H9 (cell line): ENCODE measurements around the gene SWAP70. TPM values are rescaled to one million over a fixed set of nuclear protein-coding genes. Genes with fewer than 3 reads are reported as not detected.

Experiments
- DNase-seq: peaks from one replicate; pipeline ENCODE4 v3.0.0-alpha.2; 2017
- H2AFZ ChIP-seq: one replicate; pipeline ENCODE4 v1.6.1; 2013; ENCODE audit warnings: mild to moderate bottlenecking, low read length, control low read depth, moderate library complexity
- H2AK5ac ChIP-seq: 2 replicates; pipeline ENCODE4 v1.6.1; 2013; ENCODE audit warnings: low read length, control low read depth, mixed read lengths; ENCODE audit not compliant: insufficient read length
- H2BK120ac ChIP-seq: one replicate; pipeline ENCODE4 v1.6.1; 2013; ENCODE audit warnings: low read depth, mild to moderate bottlenecking, low read length, control low read depth, inconsistent platforms; ENCODE audit not compliant: poor library complexity, severe bottlenecking
- H2BK12ac ChIP-seq: 2 replicates; pipeline ENCODE4 v1.6.1; 2013; ENCODE audit warnings: low read length, control low read depth, mixed read lengths, low read depth; ENCODE audit not compliant: insufficient read length
- H2BK15ac ChIP-seq: 2 replicates; pipeline ENCODE4 v1.6.1; 2013; ENCODE audit warnings: low read depth, low read length, control low read depth
- H2BK20ac ChIP-seq: one replicate; pipeline ENCODE4 v1.6.1; 2013; ENCODE audit warnings: low read depth, mild to moderate bottlenecking, low read length, control low read depth, inconsistent platforms; ENCODE audit not compliant: poor library complexity, severe bottlenecking
- H2BK5ac ChIP-seq: 2 replicates; pipeline ENCODE4 v1.6.1; 2013; ENCODE audit warnings: low read length, control low read depth, mixed read lengths; ENCODE audit not compliant: insufficient read length
- H3K14ac ChIP-seq: 2 replicates; pipeline ENCODE4 v1.6.1; 2013; ENCODE audit warnings: low read length, control low read depth; ENCODE audit not compliant: insufficient read depth
- H3K18ac ChIP-seq: 2 replicates; pipeline ENCODE4 v1.6.1; 2013; ENCODE audit warnings: low read depth, mild to moderate bottlenecking, mixed read lengths, low read length, control low read depth; ENCODE audit not compliant: insufficient read length
- H3K23ac ChIP-seq: 2 replicates; pipeline ENCODE4 v1.6.1; 2013; ENCODE audit warnings: low read length, control low read depth, mixed read lengths, low read depth; ENCODE audit not compliant: insufficient read length
- H3K23me2 ChIP-seq: 2 replicates; pipeline ENCODE4 v1.6.1; 2013; ENCODE audit warnings: low read depth, mild to moderate bottlenecking, mixed read lengths, low read length, control low read depth; ENCODE audit not compliant: insufficient read length, poor library complexity, severe bottlenecking
- H3K27ac ChIP-seq: 2 replicates; pipeline ENCODE4 v1.5.1; 2013; ENCODE audit warnings: low read length, control low read depth, mixed read lengths, low read depth; ENCODE audit not compliant: insufficient read length
- H3K27me3 ChIP-seq: 2 replicates; pipeline ENCODE4 v1.6.1; 2013; ENCODE audit warnings: low read length, control low read depth, inconsistent platforms; ENCODE audit not compliant: insufficient read depth
- H3K4ac ChIP-seq: 2 replicates; pipeline ENCODE4 v1.6.1; 2013; ENCODE audit warnings: low read depth, mild to moderate bottlenecking, control low read depth, inconsistent platforms, low read length, moderate library complexity
- H3K4me1 ChIP-seq: 2 replicates; pipeline ENCODE4 v1.6.1; 2013; ENCODE audit warnings: low read length, control low read depth, inconsistent platforms; ENCODE audit not compliant: insufficient read depth
- H3K4me2 ChIP-seq: 2 replicates; pipeline ENCODE4 v1.6.1; 2013; ENCODE audit warnings: low read length, control low read depth, mixed read lengths; ENCODE audit not compliant: insufficient read length, insufficient read depth
- H3K56ac ChIP-seq: 2 replicates; pipeline ENCODE4 v1.6.1; 2013; ENCODE audit warnings: low read depth, mild to moderate bottlenecking, mixed read lengths, low read length, control low read depth; ENCODE audit not compliant: insufficient read length
- H3K79me1 ChIP-seq: 2 replicates; pipeline ENCODE4 v1.6.1; 2013; ENCODE audit warnings: low read depth, mild to moderate bottlenecking, moderate library complexity, low read length, control low read depth, inconsistent platforms; ENCODE audit not compliant: insufficient read depth, poor library complexity, severe bottlenecking
- H3K79me2 ChIP-seq: 2 replicates; pipeline ENCODE4 v1.6.1; 2013; ENCODE audit warnings: low read length, control low read depth, inconsistent platforms; ENCODE audit not compliant: insufficient read depth
- H3K9ac ChIP-seq: 2 replicates; pipeline ENCODE4 v1.6.1; 2013; ENCODE audit warnings: low read length, control low read depth, mixed read lengths; ENCODE audit not compliant: insufficient read length; ENCODE audit errors: extremely low read depth
- H3K9me3 ChIP-seq: one replicate; pipeline ENCODE4 v1.6.1; 2013; ENCODE audit warnings: low read depth, low read length, inconsistent platforms; ENCODE audit not compliant: control insufficient read depth
- H3T11ph ChIP-seq: one replicate; pipeline ENCODE4 v1.6.1; 2013; ENCODE audit warnings: mild to moderate bottlenecking, low read length, control low read depth, inconsistent platforms
- H4K20me1 ChIP-seq: one replicate; pipeline ENCODE4 v1.6.1; 2013; ENCODE audit not compliant: control insufficient read depth, insufficient read length, insufficient read depth
- H4K5ac ChIP-seq: 2 replicates; pipeline ENCODE4 v1.6.1; 2013; ENCODE audit warnings: low read depth, mild to moderate bottlenecking, mixed read lengths, low read length, control low read depth; ENCODE audit not compliant: insufficient read length
- H4K8ac ChIP-seq: replicated peaks from 2 replicates; pipeline ENCODE4 v1.6.1; 2013; ENCODE audit warnings: low read length, control low read depth, mixed read lengths, low read depth; ENCODE audit not compliant: insufficient read length
- H4K91ac ChIP-seq: 2 replicates; pipeline ENCODE4 v1.6.1; 2013; ENCODE audit warnings: low read depth, mild to moderate bottlenecking, moderate library complexity, mixed read lengths, low read length, control low read depth; ENCODE audit not compliant: insufficient read length
- H3K27ac Mint-ChIP-seq, 3 experiments: 2 replicates in 2 of 3; 3 replicates in 1 of 3; pipeline ENCODE4 v1.8.0; 2020 to 2021; ENCODE audit warnings: mixed read lengths in 3 of 3, mild to moderate bottlenecking in 1 of 3, moderate library complexity in 1 of 3
- H3K27me3 Mint-ChIP-seq: 2 replicates; pipeline ENCODE4 v1.8.0; 2021; ENCODE audit warnings: low read depth, mild to moderate bottlenecking, moderate library complexity, mixed read lengths
- H3K36me3 Mint-ChIP-seq, 3 experiments: 2 replicates in 2 of 3; 3 replicates in 1 of 3; pipeline ENCODE4 v1.8.0; 2020 to 2021; ENCODE audit warnings: low read depth in 3 of 3, mixed read lengths in 3 of 3; ENCODE audit not compliant: insufficient read depth in 1 of 3
- H3K4me1 Mint-ChIP-seq, 2 experiments: 2 replicates each; pipeline ENCODE4 v1.8.0; 2020; ENCODE audit warnings: mixed read lengths in 2 of 2
- H3K4me3 Mint-ChIP-seq, 2 experiments: 2 replicates in 1 of 2; 3 replicates in 1 of 2; pipeline ENCODE4 v1.8.0; 2020 to 2021; ENCODE audit warnings: mild to moderate bottlenecking in 2 of 2, mixed read lengths in 2 of 2, moderate library complexity in 1 of 2
- H3K9me3 Mint-ChIP-seq, 2 experiments: 2 replicates in 1 of 2; 3 replicates in 1 of 2; pipeline ENCODE4 v1.8.0; 2020; ENCODE audit warnings: mild to moderate bottlenecking in 2 of 2, mixed read lengths in 2 of 2, moderate library complexity in 1 of 2
- CTCF ChIP-seq: fragments of 200-600 bp; sonication (generic); conservative IDR thresholded peaks from 3 replicates; pipeline ENCODE4 v1.8.0; 2021; ENCODE audit warnings: antibody characterized with exemption, mild to moderate bottlenecking
- WGBS: extraction: QIAGEN DNeasy Blood & Tissue Kit; methylation state at CpG from one replicate; pipeline ENCODE4 v1.1.7; 2013; ENCODE audit warnings: missing lambda C conversion rate, low lambda C conversion rate, mixed read lengths; ENCODE audit not compliant: insufficient read length; ENCODE audit errors: extremely low coverage; 5-methylcytosine and 5-hydroxymethylcytosine counted together
- total RNA-seq: library from RNA; stranded (reverse); gene quantifications from 2 replicates; pipeline ENCODE4 v1.2.1, GENCODE V29; 2021

SWAP70 gene
- total RNA-seq, 1 experiment from 2014 or later = 34.4 TPM

GRCh38 chr11:9642894-9643293 lies 21.0 kb upstream of the SWAP70 start:
- no peak overlapping the region for H3K27ac Mint-ChIP-seq

More at GRCh38 chr11:9642894-9643293, 21.0 kb upstream of the SWAP70 start:
- H4K91ac ChIP-seq = no peak overlapping the region
- H3K4ac ChIP-seq = no peak overlapping the region
- no peak overlapping the region for H3K23ac ChIP-seq
- no peak overlapping the region for H3K56ac ChIP-seq
- H2BK120ac ChIP-seq = no peak overlapping the region
- TF ChIP-seq CTCF = no peak
- no peak overlapping the region for H4K5ac ChIP-seq
- no peak overlapping the region for H2BK12ac ChIP-seq
- no peak for DNase-seq
- no peaks in the 10 kb centered on the region for H3K27me3 Mint-ChIP-seq
- H2BK5ac ChIP-seq = no peak overlapping the region
- no peak overlapping the region for H3K9ac ChIP-seq
- no peak overlapping the region for H2AK5ac ChIP-seq
- no peak overlapping the region for H3T11ph ChIP-seq
- no peaks in the 10 kb centered on the region for H3K79me2 ChIP-seq
- no peaks in the 10 kb centered on the region for H3K79me1 ChIP-seq
- no peaks in the 10 kb centered on the region for H4K20me1 ChIP-seq
- no peaks in the 10 kb centered on the region for H3K4me1 ChIP-seq
- no peak overlapping the region for H2AFZ ChIP-seq
- no peak overlapping the region for H3K4me3 Mint-ChIP-seq
- no peak overlapping the region for H3K18ac ChIP-seq
- H2BK20ac ChIP-seq = no peak overlapping the region
- H3K9me3 ChIP-seq = no peaks in the 10 kb centered on the region
- no peaks in the 10 kb centered on the region for H3K27me3 ChIP-seq
- H3K4me1 Mint-ChIP-seq = no peaks in the 10 kb centered on the region
- H3K9me3 Mint-ChIP-seq = peaks cover 4 to 5% of the 10 kb centered on the region in 2 experiments; a peak in 3 of 5 replicates
- no peak overlapping the region for H3K27ac ChIP-seq
- WGBS = no CpG with 5 or more reads among the region's 2 CpGs
- H2BK15ac ChIP-seq = no peak overlapping the region
- no peak overlapping the region for H3K4me2 ChIP-seq
- no peak overlapping the region for H3K14ac ChIP-seq
- no peak overlapping the region for H4K8ac ChIP-seq
- H3K23me2 ChIP-seq = no peaks in the 10 kb centered on the region
- H3K36me3 Mint-ChIP-seq = peaks cover 0 to 4% (median 0%) of the 10 kb centered on the region in 3 experiments; a peak in 2 of 7 replicates
